ENCODE results near the gene FN3K. TPM values are rescaled to one million over a fixed set of nuclear protein-coding genes. Genes with fewer than 3 reads are reported as not detected.
A peak's percentile ranks its signal among the peaks of the same experiment; 100 is the strongest.

FN3K gene
- total and polyA plus RNA-seq, 2 of the 4 experiments (the other 2 are of a cell fraction): 0.90 to 2.9 TPM

GRCh38 chr17:82710499-82711232, 24.7 kb upstream of the FN3K start:
- no peaks in the 10 kb centered on the region for H4K20me1 ChIP-seq (ENCODE audit: insufficient read depth, low read length)
- no peaks in the 10 kb centered on the region for H3K36me3 ChIP-seq (ENCODE audit: control insufficient read depth, insufficient read depth, low read length)
- no peak overlapping the region for H2BK5ac ChIP-seq (ENCODE audit: low read depth, low read length, poor library complexity, severe bottlenecking)
- no peaks in the 10 kb centered on the region for H3K4me1 ChIP-seq (ENCODE audit: control insufficient read depth, insufficient read depth, low read length)
- no peak overlapping the region for H2AK5ac ChIP-seq (ENCODE audit: low read depth, low read length)
- TF ChIP-seq CEBPB (IDR thresholded peaks at IDR 0.05; ENCODE audit: low read depth, low read length) (no peak), CHD1 (IDR thresholded peaks at IDR 0.05; ENCODE audit: low read depth, low read length) (no peak), SMC3 (IDR thresholded peaks at IDR 0.05; ENCODE audit: low read depth, low read length) (no peak), POLR2A (IDR thresholded peaks at IDR 0.05; ENCODE audit: low read depth, low read length) (no peak), MXI1 (IDR thresholded peaks at IDR 0.05; ENCODE audit: borderline replicate concordance, low read depth, low read length) (no peak), MAZ (IDR thresholded peaks at IDR 0.05; ENCODE audit: borderline replicate concordance, low read depth, low read length) (no peak), RFX5 (IDR thresholded peaks at IDR 0.05; ENCODE audit: low read depth, low read length) (no peak)
- no peak overlapping the region for H2AK9ac ChIP-seq (replicated peaks; ENCODE audit: low read depth, low read length, poor library complexity)
- H3K27me3 ChIP-seq (ENCODE audit: control insufficient read depth, insufficient read depth, low read length): peaks cover 11% of the 10 kb centered on the region; the same call in 1 of the 2 replicates
- no peak overlapping the region for H2BK120ac ChIP-seq (ENCODE audit: low read depth, low read length)
- no peaks in the 10 kb centered on the region; a peak in 1 of 4 replicates for H3K79me1 ChIP-seq (ENCODE audit: low read depth in 1 of 2, low read length in 2 of 2)
- H3K9me1 ChIP-seq (ENCODE audit: insufficient read depth, low read length): no peaks in the 10 kb centered on the region
- H4K5ac ChIP-seq (ENCODE audit: low read depth, low read length): no peak overlapping the region
- no peak overlapping the region for H3K18ac ChIP-seq (ENCODE audit: low read depth, low read length)
- intact Hi-C loops (cut with micrococcal nuclease) (no loop called here), in situ Hi-C loops (cut with MboI; ENCODE audit: low sequenced_read_pairs) (no loop called here), dilution Hi-C loops (cut with HindIII; ENCODE audit: low sequenced_read_pairs, unreplicated experiment) (no loop called here)
- no peaks in the 10 kb centered on the region for H3K9me3 ChIP-seq (ENCODE audit: control insufficient read depth, insufficient read depth, low read length)
- no TSS peak for BruUV-seq (replicated peaks)
- no peak overlapping the region for H3K4me2 ChIP-seq (ENCODE audit: low read depth, low read length)
- ChIA-PET POLR2A (ENCODE audit: unreplicated experiment) (no interaction called here), CTCF (no interaction called here)
- ATAC-seq (ENCODE audit: low read depth): no peak
- 50% methylated on average over 6 of the region's 29 CpGs; no CpG with 5 or more reads in 1 of the 2 experiments for WGBS, 2 experiments (ENCODE audit: extremely low coverage in 2 of 2, insufficient read length in 1 of 2)
- no peak overlapping the region for H3K14ac ChIP-seq (replicated peaks; ENCODE audit: low read depth, low read length)
- no peak overlapping the region for H2BK15ac ChIP-seq (ENCODE audit: low read depth, low read length)
- no peak overlapping the region for H4K91ac ChIP-seq (ENCODE audit: insufficient read depth, low read depth, low read length)
- no peak overlapping the region for H3K27ac ChIP-seq (ENCODE audit: insufficient read depth, low read length)
- DNase-seq: no peak
- H2BK20ac ChIP-seq (ENCODE audit: low read depth, low read length): no peak overlapping the region
- H4K8ac ChIP-seq (ENCODE audit: low read depth in 2 of 2, low read length in 2 of 2): no peak overlapping the region
- no peak overlapping the region for H3K23ac ChIP-seq (ENCODE audit: low read depth, low read length)
- no peak overlapping the region for H3K9ac ChIP-seq (ENCODE audit: low read depth, low read length)
- H3K56ac ChIP-seq (ENCODE audit: extremely low read depth, insufficient read depth, low read length): no peak overlapping the region
- H3K4ac ChIP-seq (ENCODE audit: low read depth, low read length): no peak overlapping the region
- H2AFZ ChIP-seq (replicated peaks; ENCODE audit: low read length, poor library complexity): peak overlapping the region; percentile 37
- H3K4me3 ChIP-seq (ENCODE audit: insufficient read depth, low read depth, low read length): no peak overlapping the region
